Renal cortex interstitium (tissue), 11 donors: ENCODE results near the gene TAF1B. TPM values are rescaled to one million over a fixed set of nuclear protein-coding genes. Genes with fewer than 3 reads are reported as not detected.
"Not testable (repeated sequence)": the region's sequence is repeated elsewhere in the genome, so short reads cannot be mapped to it uniquely, and the experiment has no call there.

ENCODE experiments used
- DNase-seq, 11 donors: peaks; one replicate each; pipeline ENCODE4 v3.0.0-alpha.2; 2013; ENCODE audit warnings: low read depth in 9 of 11, low spot score in 4 of 11; ENCODE audit errors: extremely low read depth in 1 of 11
- polyA plus RNA-seq, 3 donors: library from polyadenylated mRNA; unstranded; fragments of 120-200 nt; gene quantifications; one replicate each; pipeline ENCODE4 v1.2.1, GENCODE V29; 2013; ENCODE audit not compliant: insufficient read length in 3 of 3

TAF1B gene
- polyA plus RNA-seq, 3 donors = 25.3 to 34.1 (median 28.5) TPM

DNA sequence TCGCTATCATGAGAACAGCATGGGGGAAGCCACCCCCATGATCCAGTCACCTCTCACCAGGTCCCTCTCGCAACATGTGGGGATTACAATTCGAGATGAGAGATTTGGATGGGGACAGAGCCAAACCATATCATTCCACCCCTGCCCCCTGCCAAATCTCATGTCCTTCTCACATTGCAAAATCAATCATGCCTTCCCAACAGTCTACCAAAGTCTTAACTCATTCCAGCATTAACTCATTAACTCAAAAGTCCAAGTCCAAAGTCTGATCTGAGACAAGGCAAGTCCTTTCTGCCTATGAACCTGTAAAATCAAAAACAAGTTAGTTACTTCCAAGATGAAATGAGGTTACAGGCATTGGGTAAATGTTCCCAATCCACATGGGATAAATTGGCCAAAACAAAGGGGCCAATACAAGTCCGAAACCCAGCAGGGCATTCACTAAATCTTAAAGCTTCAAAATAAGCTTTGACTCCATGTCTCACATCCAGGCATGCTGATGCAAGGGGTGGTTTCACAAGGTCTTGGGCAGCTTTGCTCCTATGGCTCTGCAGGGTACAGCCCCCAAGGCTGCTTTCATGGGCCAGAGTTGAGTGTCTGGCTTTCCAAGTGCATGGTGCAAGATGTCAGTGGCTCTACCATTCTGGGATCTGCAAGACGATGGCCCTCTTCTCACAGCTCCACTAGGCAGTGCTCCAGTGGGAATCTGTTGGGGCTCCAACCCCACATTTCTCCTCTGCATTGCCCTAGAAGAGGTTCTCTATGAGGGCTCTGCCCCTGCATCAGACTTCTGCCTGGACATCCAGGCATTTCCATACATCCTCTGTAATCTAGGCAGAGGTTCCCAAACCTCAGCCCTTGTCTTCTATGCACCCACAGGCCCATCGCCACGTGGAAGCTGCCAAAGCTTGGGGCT, 14.8 kb downstream of the TAF1B start:
- no peak for DNase-seq

DNA sequence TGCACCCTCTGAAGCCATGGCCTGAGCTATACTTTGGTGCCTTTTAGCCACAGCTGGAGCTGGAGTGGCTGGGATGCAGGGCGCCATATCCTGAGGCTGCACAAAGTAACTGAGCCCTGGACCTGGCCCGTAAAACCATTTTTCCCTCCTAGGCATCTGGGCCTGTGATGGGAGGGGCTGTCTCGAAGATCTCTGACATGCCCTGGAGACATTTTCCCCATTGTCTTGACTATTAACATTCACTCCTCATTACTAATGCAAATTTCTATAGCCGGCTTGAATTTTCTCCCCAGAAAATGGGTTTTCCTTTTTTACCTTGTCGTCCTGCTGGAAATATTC, 15.4 kb downstream of the TAF1B start:
- DNase-seq = no peak

DNA sequence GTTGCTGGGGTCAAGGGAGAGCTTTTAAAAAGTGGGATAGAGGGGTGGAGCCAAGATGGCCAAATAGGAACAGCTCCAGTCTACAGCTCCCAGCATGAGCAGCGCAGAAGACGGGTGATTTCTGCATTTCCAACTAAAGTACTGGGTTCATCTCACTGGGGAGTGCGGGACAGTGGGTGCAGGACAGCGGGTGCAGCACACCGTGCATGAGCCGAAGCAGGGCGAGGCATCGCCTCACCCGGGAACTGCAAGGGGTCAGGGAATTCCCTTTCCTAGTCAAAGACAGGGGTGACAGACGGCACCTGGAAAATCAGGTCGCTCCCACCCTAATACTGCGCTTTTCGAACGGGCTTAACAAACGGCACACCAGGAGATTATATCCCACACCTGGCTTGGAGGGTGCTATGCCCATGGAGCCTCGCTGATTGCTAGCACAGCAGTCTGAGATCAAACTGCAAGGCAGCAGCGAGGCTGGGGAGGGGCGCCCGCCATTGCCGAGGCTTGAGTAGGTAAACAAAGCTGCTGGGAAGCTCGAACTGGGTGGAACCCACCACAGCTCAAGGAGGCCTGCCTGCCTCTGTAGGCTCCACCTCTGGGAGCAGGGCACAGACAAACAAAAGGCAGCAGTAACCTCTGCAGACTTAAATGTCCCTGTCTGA, 17.8 kb downstream of the TAF1B start:
- DNase-seq = not testable (repeated sequence)

DNA sequence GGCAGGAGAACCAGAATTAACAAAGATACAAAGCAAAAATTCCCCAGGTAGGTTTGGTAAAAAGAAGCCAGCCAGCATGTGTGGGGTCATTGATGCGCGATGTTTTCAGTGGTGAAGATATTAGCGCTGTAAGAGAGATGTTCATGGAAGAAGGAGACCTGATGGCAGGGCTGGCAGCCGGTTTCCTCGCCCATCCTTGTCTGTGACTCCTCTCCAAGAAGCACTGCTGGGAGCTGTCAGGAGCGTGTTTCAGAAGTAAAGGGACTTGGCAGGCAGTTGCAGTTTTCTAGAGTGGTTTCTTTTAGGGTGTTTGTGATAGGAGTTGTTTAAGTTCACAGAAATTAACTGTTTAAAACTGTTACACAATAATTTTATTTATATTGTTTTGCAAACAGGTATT, 24.6 kb downstream of the TAF1B start:
- DNase-seq = no peak

DNA sequence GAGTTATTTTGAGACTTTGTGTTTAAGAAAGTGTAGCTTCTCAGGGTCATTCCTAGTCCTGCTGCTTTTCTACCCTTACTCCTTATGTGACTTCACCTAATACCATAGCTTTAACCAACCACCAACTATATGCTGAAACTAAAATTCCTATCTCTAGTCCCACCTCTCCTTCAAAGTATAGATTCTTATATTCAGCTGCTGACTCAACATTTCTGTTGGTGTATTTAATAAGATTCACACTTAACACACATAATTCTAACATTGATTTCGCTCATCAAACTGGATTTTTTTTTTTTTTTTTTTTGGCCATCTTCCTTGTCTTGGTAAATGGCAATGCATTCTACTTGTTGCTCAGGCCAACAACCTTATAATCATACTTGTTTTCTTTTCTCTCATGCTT, 30.1 kb downstream of the TAF1B start:
- DNase-seq = no peak

DNA sequence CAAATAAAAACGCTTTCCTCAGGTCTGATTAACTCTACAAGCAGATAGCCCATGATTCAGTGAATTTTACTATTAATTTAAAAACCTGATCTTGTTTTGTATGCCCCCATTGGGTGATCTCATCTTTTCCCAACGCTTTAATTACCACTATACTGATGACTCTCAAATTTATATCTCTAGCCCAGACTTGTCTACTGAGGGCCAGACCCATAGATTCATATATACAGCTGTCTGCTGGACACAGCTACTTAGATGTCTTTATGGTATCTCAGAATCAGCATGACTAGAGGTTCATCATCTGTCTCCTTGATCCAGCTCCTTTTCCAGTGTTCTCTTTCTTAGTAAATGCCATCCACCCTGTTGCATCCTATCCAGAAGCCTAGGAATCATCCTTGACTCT, 33.8 kb downstream of the TAF1B start:
- DNase-seq = no peak

DNA sequence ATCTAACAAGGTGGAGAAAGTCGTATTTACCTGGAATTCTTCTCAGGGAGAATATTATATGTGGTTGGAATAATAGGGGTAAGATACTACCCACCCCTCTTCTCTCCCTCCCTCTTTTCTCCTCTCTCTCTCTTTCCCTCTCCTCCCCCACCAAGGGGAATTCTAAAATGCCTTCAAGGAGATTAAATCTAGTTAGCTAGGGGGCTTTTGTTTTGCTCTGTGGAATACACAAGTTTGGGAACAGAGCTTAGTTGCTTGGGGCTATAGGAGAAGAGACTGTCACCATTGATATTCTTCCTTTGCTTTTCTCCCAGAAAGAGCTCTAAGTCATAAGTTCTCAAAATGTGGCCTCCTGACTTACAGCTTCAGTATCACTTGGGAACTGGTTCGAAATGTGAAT, 34.5 kb downstream of the TAF1B start:
- no peak for DNase-seq

DNA sequence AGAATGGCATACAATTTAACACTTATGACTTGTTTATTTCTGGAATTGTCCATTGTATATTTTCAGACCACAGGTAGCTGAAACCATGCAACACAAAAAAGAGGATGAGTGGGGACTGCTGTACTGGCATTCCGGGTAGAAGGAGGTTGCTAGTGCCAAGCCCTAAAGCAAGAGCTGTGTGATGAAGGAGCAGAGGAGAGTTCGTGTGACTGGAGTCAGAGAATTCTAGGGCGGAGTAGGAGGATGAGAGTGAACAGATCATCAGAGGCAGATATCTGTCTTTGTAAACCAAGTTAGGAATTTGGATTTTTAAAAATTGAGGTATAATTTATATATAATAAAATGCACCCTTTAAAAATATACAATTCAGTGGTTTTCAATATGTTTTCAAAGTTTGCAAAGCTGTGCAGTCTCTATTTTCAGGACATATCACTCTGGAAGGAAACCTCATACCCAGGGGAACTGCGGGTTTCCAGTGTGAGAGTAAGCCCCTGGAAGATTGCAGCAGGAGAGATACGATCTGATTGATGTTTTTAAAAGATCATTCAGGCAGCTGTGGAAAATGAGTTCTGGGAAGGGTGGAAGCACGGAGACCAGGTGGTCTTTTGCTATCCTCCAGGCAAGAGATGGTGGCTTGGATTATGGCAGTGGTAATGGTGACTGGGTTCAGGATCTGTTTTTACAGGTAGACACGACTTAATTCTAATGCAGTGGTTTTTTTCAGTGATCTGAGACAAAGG, 36.4 kb downstream of the TAF1B start:
- no peak for DNase-seq

DNA sequence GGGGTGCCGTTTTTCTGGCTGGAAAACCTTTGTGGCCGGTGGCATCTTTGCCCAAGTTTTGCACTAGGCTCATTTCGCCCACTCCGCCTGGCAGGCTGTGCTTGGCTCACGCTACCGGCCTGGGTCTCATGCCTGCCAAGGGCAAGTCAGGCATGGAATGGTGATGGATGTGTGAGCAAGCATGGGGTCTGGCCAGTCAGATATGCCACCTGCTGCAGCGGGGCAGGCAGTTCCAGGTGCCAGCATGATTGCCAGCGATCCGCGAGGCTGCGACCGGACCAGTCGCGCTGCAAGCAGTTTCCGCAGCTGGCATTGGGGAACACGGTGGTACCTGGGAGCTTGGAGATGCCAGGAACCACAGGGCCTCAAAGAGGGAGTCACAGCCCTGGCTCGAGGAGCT, 40.6 kb downstream of the TAF1B start:
- no peak for DNase-seq

DNA sequence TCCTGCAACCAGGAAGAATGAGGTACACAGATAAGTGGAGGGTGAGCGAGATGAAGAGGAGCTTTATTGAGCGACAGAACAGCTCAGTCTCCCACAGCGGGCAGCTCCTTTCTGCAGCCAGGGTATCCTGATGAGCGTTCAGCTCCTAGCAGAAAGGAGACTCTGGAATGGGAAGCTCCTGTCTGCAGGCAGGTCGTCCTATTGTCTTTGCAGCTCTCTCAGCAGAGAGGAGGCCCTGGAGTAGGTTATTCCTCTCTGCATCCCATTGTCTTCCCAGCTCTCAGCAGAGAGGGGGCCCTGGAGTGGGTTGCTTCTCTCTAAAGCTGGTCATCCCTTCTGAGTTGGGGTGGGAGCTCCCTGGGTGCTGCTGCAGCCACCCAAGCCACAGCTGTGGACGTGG, 41.2 kb downstream of the TAF1B start:
- DNase-seq = no peak

DNA sequence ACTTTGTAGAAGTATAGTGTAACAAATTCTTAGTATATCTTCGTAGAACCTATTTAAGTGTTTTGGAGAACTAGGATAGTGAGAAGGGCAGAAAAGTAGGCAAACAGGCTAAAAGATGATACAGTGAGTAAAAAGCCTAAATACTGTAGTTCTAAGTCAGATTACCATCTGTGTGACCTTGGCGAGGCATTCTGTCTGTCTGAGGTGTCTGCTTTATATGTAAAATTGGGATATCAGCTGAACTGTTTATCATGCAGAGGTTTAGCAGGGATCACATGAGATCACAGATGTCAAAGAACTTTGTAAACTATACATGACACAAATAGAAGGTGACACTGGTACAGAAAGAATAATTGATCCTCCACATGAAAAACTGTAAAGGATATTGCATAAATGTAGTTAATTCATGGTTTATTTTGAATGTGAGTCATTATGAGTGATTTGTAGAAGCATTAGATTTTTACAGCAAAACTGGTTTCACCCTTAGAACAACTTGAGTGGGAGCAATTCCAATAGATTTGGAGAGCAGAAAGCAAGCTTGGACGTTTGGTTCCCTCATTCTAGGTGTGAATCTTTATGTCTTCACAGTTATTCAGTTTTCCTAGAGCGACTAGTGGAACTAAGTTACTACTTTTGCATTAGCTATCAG, 41.9 kb downstream of the TAF1B start:
- no peak for DNase-seq

DNA sequence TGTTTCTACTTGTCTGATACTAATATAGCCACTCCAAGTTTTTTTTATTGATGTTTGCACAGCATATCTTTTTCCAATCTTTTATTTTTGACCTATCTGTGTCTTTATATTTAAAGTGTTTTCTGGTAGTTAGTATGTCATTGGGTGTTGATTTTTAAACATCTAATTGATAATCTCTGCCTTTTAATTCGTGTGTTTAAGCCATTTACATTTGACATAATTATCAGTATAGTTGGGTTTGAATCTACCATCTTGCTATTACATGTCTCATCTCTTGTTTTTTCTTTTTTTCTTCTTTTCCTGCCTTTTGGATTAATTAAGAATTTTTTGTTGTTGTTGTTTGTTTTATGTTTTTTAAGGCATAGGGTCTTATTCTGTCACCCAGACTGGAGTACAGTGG, 44.2 kb downstream of the TAF1B start:
- DNase-seq = no peak

DNA sequence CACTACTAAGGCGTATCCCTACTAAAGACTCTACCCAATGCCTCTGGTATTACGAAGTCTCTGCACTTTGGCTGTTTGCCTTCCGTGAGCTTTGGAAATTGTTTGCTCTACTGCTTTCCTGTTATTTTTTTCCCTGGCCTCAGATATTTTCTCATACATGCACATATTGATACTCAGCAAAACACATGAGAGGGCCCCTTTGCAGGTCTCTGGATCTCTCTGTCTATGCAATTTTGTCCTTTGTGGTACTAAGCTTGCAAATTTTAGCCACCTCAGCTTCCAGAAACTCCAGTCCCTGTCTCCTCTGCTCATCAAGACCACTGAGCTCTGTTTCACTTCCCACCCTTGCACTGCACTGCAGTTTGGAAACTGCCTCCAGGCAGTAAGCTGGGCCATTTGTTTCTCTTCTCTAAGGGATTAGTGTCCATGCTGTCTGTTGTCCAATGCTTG, 46.6 kb downstream of the TAF1B start:
- no peak for DNase-seq

DNA sequence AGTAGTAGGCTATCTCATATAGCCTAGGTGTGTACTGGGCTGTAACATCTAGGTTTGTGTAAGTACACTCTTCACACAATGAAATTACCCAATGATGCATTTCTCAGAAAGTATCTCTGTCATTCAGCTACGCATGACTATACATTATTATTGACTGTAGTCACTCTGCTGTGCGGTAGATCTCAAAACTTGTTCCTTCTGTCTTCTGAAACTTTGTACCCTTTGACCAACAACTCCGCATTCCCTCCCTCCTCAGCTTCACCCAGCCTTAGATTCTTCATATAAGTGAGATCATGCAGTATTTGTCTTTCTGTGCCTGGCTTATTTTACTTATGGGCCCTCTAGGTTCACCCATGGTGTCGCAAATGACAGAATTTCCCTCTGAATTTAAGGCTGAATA, 49.0 kb downstream of the TAF1B start:
- DNase-seq = no peak

DNA sequence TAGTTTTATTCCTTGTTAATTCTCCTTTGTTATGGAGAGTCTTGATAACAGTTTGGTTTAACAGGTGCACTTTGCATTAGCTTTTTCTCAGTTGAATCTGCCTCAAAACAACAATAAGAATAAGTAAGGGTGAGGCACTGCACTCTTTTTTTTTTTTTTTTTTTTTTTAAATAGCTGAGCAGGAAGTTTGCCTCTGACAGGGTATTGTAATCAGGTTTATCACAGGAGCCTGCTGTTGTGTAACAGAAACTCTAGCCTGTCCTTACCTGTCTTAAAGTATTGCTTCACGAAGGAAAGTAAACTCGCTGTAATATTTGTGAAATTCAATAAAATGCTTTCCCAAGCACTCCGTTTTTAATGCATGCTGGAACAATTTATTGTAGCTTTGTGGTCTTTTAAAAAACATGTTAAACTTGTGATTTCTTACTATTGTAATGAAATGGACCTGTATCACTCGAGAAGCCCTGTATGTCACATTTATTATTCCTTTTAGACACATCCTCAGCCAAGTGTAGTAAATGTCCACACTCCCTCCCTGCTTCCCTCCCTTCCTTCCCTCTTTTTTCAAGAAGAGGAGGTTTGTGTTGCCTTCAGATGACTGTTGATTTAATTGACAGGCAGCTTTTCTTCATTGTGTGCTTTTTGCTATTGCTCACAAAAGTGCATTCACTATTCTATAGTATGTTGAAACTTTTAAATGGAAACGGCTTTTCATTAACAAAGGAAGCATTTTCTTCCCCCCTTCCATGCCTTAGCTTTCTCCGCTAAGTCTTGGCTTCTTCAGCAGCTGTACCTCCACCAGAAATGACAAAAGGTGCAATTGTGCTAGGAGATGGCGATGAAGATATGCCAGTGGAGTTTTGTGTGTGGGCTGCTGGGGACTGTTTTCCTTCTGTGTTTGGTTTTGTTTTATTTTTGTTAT, 52.7 kb downstream of the TAF1B start:
- DNase-seq = no peak

DNA sequence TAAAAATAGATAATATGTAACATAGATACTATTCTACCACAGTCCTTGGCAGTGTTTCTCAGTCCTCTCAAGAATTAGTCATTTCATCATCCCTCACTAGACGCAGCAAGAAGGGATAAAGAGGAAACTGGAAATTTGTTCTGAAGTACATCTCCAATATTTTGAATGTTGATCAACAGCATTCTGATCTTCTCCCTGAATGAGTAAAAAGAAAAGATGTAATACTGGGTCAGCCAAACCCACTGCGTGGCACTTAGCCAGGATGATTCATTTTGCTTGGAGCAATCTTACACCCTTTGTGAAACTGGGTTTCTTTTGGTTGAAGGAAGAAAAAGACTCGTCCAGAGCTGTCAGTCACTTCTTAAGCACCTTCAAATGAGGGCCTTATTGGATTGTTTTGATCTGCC, 54.1 kb downstream of the TAF1B start:
- no peak for DNase-seq

DNA sequence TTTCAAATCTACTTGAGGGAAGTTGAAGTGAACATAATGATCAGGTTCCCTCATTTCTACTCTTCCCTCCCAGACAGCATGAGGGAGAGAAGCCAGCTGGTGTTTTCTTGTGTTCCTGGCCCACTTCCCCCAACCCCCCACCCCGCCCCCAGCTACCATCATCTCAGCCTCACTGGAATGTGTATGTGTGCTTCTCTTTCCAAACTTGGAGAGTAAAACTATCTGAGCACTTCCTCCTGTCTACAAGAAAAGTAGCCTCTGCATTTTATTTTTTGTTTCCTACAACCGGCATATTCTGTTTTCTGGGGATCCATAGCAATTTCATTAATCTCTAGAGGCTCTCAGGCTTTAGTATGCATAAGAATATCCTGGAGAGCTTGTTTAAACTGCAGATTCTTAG, 54.6 kb downstream of the TAF1B start:
- peak in 3 of 11 donors; percentile 22 to 43 (median 28) for DNase-seq

DNA sequence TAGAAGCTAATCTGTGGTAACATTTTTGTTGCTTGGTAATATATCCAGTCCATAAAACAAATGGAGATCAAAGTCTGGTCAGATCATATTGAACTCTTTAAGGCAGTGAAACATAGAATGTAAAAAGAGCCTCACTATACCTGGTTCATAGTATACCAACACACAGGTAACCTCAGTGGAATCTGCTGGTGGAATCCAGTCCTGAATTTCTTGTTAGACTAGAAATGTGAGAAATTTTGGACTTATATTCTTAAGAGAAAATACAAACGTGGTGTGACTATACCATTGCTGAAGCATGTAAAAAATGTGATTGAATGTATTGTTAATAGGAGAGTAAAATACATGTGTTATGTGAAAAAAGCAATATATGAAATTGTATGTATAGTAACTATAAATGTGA, 62.1 kb downstream of the TAF1B start:
- DNase-seq = no peak

DNA sequence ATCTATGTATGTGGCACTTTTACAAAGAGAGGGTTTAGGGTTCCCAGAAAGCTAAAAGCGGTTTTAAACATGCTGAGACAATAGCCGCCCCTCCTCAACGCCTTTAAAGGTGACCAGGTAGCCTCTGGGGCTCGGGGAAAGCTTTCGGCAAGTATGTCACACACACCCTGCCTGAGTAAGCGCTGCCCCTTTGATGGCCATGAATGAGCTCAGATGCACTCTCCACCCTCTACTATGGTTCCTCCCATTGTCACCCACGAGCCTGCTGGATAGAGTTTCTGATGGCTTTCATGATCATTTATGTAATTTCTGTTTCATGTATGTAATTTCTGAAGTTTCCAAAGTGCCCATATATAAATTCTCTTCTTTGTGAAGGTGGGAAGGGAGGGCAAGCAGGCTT, 64.1 kb downstream of the TAF1B start:
- no peak for DNase-seq
